H1 (cell line): ENCODE measurements around the gene PITX1. TPM values are rescaled to one million over a fixed set of nuclear protein-coding genes. Genes with fewer than 3 reads are reported as not detected.

ENCODE experiments used
- CTCF ChIA-PET: fragments of 300-600 bp; sonication (Branson Sonifier 250); formaldehyde crosslinking; loops from one replicate; lab custom pipeline; 2021; ENCODE audit not compliant: partially characterized antibody; lab: Charles Lee
- POLR2A ChIA-PET: fragments of 300-600 bp; sonication (Branson Sonifier 250); formaldehyde crosslinking; loops from one replicate; lab custom pipeline; 2021; ENCODE audit warnings: inconsistent platforms; ENCODE audit not compliant: partially characterized antibody; lab: Charles Lee
- DNase-seq, 2 experiments: peaks; one replicate each; pipeline versions ENCODE4 v3.0.0 to v3.0.0-alpha.2; 2010 to 2022; ENCODE audit warnings: low spot score in 2 of 2, low read depth in 1 of 2, mixed read lengths in 1 of 2
- FAIRE-seq: peaks from 2 replicates; lab custom pipeline; 2011; peaks lifted over from hg19 to GRCh38; lab: Jason Lieb, UNC
- H2AFZ ChIP-seq: 2 replicates; pipeline ENCODE4 v1.8.1; 2012; ENCODE audit warnings: low read length, inconsistent platforms
- H2AK5ac ChIP-seq: 2 replicates; pipeline ENCODE4 v1.6.1; 2013; ENCODE audit warnings: low read depth, low read length
- H2BK120ac ChIP-seq: replicated peaks from 2 replicates; pipeline ENCODE3; 2013; ENCODE audit warnings: low read depth, low read length, inconsistent platforms
- H2BK12ac ChIP-seq: 2 replicates; pipeline ENCODE4 v1.6.1; 2013; ENCODE audit warnings: low read depth, low read length
- H2BK15ac ChIP-seq: 2 replicates; pipeline ENCODE4 v1.6.1; 2013; ENCODE audit warnings: low read length
- H2BK20ac ChIP-seq: 2 replicates; pipeline ENCODE4 v1.6.1; 2013; ENCODE audit warnings: low read length
- H2BK5ac ChIP-seq: 2 replicates; pipeline ENCODE4 v1.6.1; 2013; ENCODE audit warnings: low read depth, low read length
- H3K14ac ChIP-seq: 2 replicates; pipeline ENCODE4 v1.6.1; 2013; ENCODE audit warnings: inconsistent platforms; ENCODE audit not compliant: insufficient read length
- H3K18ac ChIP-seq: 2 replicates; pipeline ENCODE4 v1.6.1; 2013; ENCODE audit warnings: low read length; ENCODE audit errors: extremely low read depth
- H3K23ac ChIP-seq: 2 replicates; pipeline ENCODE4 v1.6.1; 2013; ENCODE audit warnings: inconsistent platforms; ENCODE audit not compliant: insufficient read length
- H3K23me2 ChIP-seq: 2 replicates; pipeline ENCODE4 v1.6.1; 2013; ENCODE audit warnings: low read depth, low read length
- H3K27ac ChIP-seq: 2 replicates; pipeline ENCODE4 v1.6.1; 2011; ENCODE audit warnings: low read depth, low read length, inconsistent platforms
- H3K27me3 ChIP-seq, 4 experiments: replicated peaks in 1 of 4; 1 replicate in 1 of 4; 2 replicates in 3 of 4; pipeline versions ENCODE4 v1.6.1 to v1.8.1; 2011 to 2013; ENCODE audit warnings: low read length in 3 of 4, mild to moderate bottlenecking in 3 of 4, inconsistent platforms in 2 of 4, mixed read lengths in 2 of 4, moderate library complexity in 1 of 4; ENCODE audit not compliant: control insufficient read depth in 3 of 4, insufficient read depth in 3 of 4; ENCODE audit errors: extremely low read depth in 1 of 4
- H3K36me3 ChIP-seq, 4 experiments: 2 replicates each; pipeline versions ENCODE4 v1.6.1 to v1.8.1; 2011 to 2013; ENCODE audit warnings: mild to moderate bottlenecking in 4 of 4, low read length in 3 of 4, moderate library complexity in 2 of 4, control low read depth in 1 of 4, inconsistent platforms in 1 of 4; ENCODE audit not compliant: insufficient read depth in 4 of 4, control insufficient read depth in 2 of 4
- H3K4ac ChIP-seq: replicated peaks from 2 replicates; pipeline ENCODE3; 2013; ENCODE audit warnings: low read length, low read depth, mixed read lengths, inconsistent platforms; ENCODE audit not compliant: insufficient read length
- H3K4me1 ChIP-seq, 4 experiments: replicated peaks in 1 of 4; 1 replicate in 1 of 4; 2 replicates in 3 of 4; pipeline versions ENCODE4 v1.6.1 to v1.8.1; 2011 to 2013; ENCODE audit warnings: low read length in 3 of 4, inconsistent platforms in 2 of 4, mixed read lengths in 1 of 4; ENCODE audit not compliant: insufficient read depth in 4 of 4, control insufficient read depth in 3 of 4
- H3K4me2 ChIP-seq, 2 experiments: 2 replicates each; pipeline versions ENCODE4 v1.6.1 to v1.8.1; 2011 to 2013; ENCODE audit warnings: low read depth in 2 of 2, low read length in 2 of 2, control low read depth in 1 of 2, inconsistent platforms in 1 of 2, mild to moderate bottlenecking in 1 of 2; ENCODE audit not compliant: insufficient read depth in 1 of 2
- H3K4me3 ChIP-seq, 4 experiments: fragments of 200-600, 300-600 bp in 1 of 4; sonication (generic), shearing (Covaris generic), sonication (Bioruptor Twin) in 1 of 4; 2 replicates each; pipeline versions ENCODE4 v1.5.1 to v1.8.1; 2011 to 2016; ENCODE audit warnings: low read length in 4 of 4, low read depth in 3 of 4, control low read depth in 2 of 4, inconsistent platforms in 2 of 4, mild to moderate bottlenecking in 2 of 4, mixed read lengths in 1 of 4, moderate library complexity in 1 of 4; ENCODE audit not compliant: insufficient read depth in 2 of 4; ENCODE audit errors: extremely low read depth in 1 of 4
- H3K56ac ChIP-seq: replicated peaks from 2 replicates; pipeline ENCODE3; 2013; ENCODE audit warnings: low read depth, mild to moderate bottlenecking, mixed read lengths, low read length, inconsistent platforms; ENCODE audit not compliant: insufficient read length
- H3K79me1 ChIP-seq: 2 replicates; pipeline ENCODE4 v1.6.1; 2013; ENCODE audit warnings: low read depth, low read length, control low read depth
- H3K79me2 ChIP-seq, 2 experiments: 2 replicates each; pipeline versions ENCODE4 v1.6.1 to v1.8.1; 2012 to 2013; ENCODE audit warnings: low read length in 2 of 2, mild to moderate bottlenecking in 2 of 2, inconsistent platforms in 1 of 2; ENCODE audit not compliant: insufficient read depth in 2 of 2, control insufficient read depth in 1 of 2
- H3K9ac ChIP-seq, 4 experiments: replicated peaks in 1 of 4; 1 replicate in 1 of 4; 2 replicates in 3 of 4; pipeline versions ENCODE4 v1.6.1 to v1.8.1; 2011 to 2013; ENCODE audit warnings: low read depth in 3 of 4, low read length in 3 of 4, control low read depth in 2 of 4, mild to moderate bottlenecking in 2 of 4, moderate library complexity in 2 of 4, inconsistent platforms in 1 of 4; ENCODE audit errors: extremely low read depth in 1 of 4
- H3K9me3 ChIP-seq, 2 experiments: 2 replicates each; pipeline versions ENCODE4 v1.6.1 to v1.8.1; 2012 to 2013; ENCODE audit warnings: mild to moderate bottlenecking in 2 of 2, moderate library complexity in 2 of 2, control low read depth in 1 of 2, inconsistent platforms in 1 of 2, low read depth in 1 of 2, low read length in 1 of 2, mixed read lengths in 1 of 2; ENCODE audit not compliant: insufficient read depth in 2 of 2
- H4K20me1 ChIP-seq, 2 experiments: replicated peaks in 1 of 2; 2 replicates each; pipeline versions ENCODE3 to v1.8.1; 2011 to 2013; ENCODE audit warnings: inconsistent platforms in 2 of 2, low read length in 2 of 2, mild to moderate bottlenecking in 1 of 2; ENCODE audit not compliant: insufficient read depth in 2 of 2, control insufficient read depth in 1 of 2
- H4K5ac ChIP-seq: 2 replicates; pipeline ENCODE4 v1.6.1; 2013; ENCODE audit warnings: low read length, low read depth, mixed read lengths, inconsistent platforms; ENCODE audit not compliant: insufficient read length
- H4K8ac ChIP-seq: 2 replicates; pipeline ENCODE4 v1.8.0; 2013; ENCODE audit warnings: mild to moderate bottlenecking, moderate library complexity, low read length, inconsistent platforms; ENCODE audit not compliant: insufficient read depth; ENCODE audit errors: extremely low read depth
- H4K91ac ChIP-seq: replicated peaks from 2 replicates; pipeline ENCODE3; 2013; ENCODE audit warnings: low read length, mixed read lengths, inconsistent platforms; ENCODE audit not compliant: insufficient read length
- GABPA ChIP-seq: IDR thresholded peaks from 2 replicates; pipeline ENCODE4 v1.6.1; 2011; ENCODE audit warnings: mild to moderate bottlenecking, low read length, moderate library complexity, borderline replicate concordance; ENCODE audit not compliant: insufficient read depth
- TAF7 ChIP-seq: optimal IDR thresholded peaks from 2 replicates; pipeline ENCODE3; 2011; ENCODE audit warnings: low read depth, mild to moderate bottlenecking, inconsistent platforms, low read length, moderate library complexity, borderline replicate concordance
- WGBS, 2 experiments: shearing (Covaris generic) in 1 of 2; methylation state at CpG; one replicate each; pipeline versions ENCODE4 v1.1.6 to v1.1.7; 2013 to 2015; ENCODE audit warnings: low lambda C conversion rate in 2 of 2, mixed read lengths in 2 of 2, inconsistent platforms in 1 of 2, low coverage in 1 of 2, missing lambda C conversion rate in 1 of 2; ENCODE audit not compliant: insufficient replicate concordance in 2 of 2, insufficient coverage in 1 of 2, insufficient read length in 1 of 2; ENCODE audit errors: extremely low coverage in 1 of 2, missing lambda C conversion rate in 1 of 2; 5-methylcytosine and 5-hydroxymethylcytosine counted together
- polyA plus RNA-seq, 7 experiments: library from polyadenylated mRNA; depleted of rRNA in 3 of 7; stranded (reverse) in 5 of 7; unstranded in 2 of 7; fragments of >200 nt in 5 of 7; fragments of 200-250 nt in 2 of 7; gene quantifications; 1 replicate in 5 of 7; 2 replicates in 1 of 7; 4 replicates in 1 of 7; pipeline versions ENCODE4 v1.2.1 to v1.2.3, GENCODE V29; 2011 to 2013; ENCODE audit warnings: missing spikeins in 2 of 7, mixed read lengths in 2 of 7
- total RNA-seq: library from RNA; stranded (reverse); fragmentation: NEBNext Ultra II Directional; extraction: Animal tissue kit (Norgen Biotek cat#: 25700); gene quantifications from 2 replicates; pipeline ENCODE4 v1.2.1, GENCODE V29; 2021
- TF ChIP-seq, protein P1 (sequence below): IDR thresholded peaks from 2 replicates; pipeline ENCODE4 v1.6.1; 2011; ENCODE audit warnings: low read length, improper control_type of control experiment

Gene PITX1
- total and polyA plus RNA-seq, 2 of the 8 experiments (the other 6 are each of a cell fraction or from before 2014, with no cell fraction given), result 0.03 TPM; not detected in 1

DNA sequence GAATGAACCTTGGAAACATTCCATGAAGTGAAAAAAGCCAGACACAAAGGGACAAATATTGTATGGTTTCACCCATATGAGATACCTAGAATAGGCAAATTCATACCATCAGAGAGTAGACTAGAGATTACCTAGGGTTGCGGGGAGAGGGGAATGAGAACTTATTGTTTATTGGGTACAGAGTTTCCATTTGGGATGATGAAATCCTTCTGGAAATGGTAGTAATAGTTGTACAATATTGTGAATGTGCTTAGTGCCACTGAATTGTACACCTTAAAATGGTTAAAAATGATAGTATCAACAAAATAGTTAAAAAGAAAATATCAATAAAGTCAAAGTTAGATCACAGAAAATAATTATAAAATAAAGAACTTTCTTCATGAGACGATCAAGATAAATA is 40.9 kb downstream of the PITX1 start:
- H3K56ac ChIP-seq, result no peak overlapping the region
- no peak overlapping the region for H2BK120ac ChIP-seq
- H2AFZ ChIP-seq, result no peak overlapping the region
- no peak overlapping the region for H2BK15ac ChIP-seq
- no peaks in the 10 kb centered on the region for H3K23me2 ChIP-seq
- H4K5ac ChIP-seq, result no peak overlapping the region
- H2BK5ac ChIP-seq, result no peak overlapping the region
- H2BK12ac ChIP-seq, result no peak overlapping the region
- no peak overlapping the region for H3K4me3 ChIP-seq
- FAIRE-seq (no peak), DNase-seq (no peak)
- no peak overlapping the region for H3K4me2 ChIP-seq
- no peak overlapping the region for H4K8ac ChIP-seq
- H3K36me3 ChIP-seq, result no peaks in the 10 kb centered on the region
- CTCF ChIA-PET, result no interaction called here
- no peaks in the 10 kb centered on the region; a peak in 1 of 7 replicates for H3K27me3 ChIP-seq
- peaks cover 0 to 9% (median 6%) of the 10 kb centered on the region in 4 experiments; a peak in 4 of 7 replicates for H3K4me1 ChIP-seq
- POLR2A ChIA-PET, result no interaction called here
- no peak overlapping the region for H3K23ac ChIP-seq
- H3K14ac ChIP-seq, result no peak overlapping the region
- 73% methylated on average over 2 of the region's 2 CpGs; no CpG with 5 or more reads in 1 of the 2 experiments for WGBS, 2 experiments
- no peak overlapping the region for H2BK20ac ChIP-seq
- no peaks in the 10 kb centered on the region for H3K79me2 ChIP-seq
- H2AK5ac ChIP-seq, result no peak overlapping the region
- H4K20me1 ChIP-seq, result no peaks in the 10 kb centered on the region
- H4K91ac ChIP-seq, result no peak overlapping the region
- H3K9ac ChIP-seq, result no peak overlapping the region
- H3K9me3 ChIP-seq, result no peaks in the 10 kb centered on the region
- no peaks in the 10 kb centered on the region for H3K79me1 ChIP-seq
- no peak overlapping the region for H3K27ac ChIP-seq
- H3K18ac ChIP-seq, result no peak overlapping the region
- H3K4ac ChIP-seq, result no peak overlapping the region
- TF ChIP-seq GABPA (no peak), TAF7 (no peak)
- TF ChIP-seq, protein P1, sequence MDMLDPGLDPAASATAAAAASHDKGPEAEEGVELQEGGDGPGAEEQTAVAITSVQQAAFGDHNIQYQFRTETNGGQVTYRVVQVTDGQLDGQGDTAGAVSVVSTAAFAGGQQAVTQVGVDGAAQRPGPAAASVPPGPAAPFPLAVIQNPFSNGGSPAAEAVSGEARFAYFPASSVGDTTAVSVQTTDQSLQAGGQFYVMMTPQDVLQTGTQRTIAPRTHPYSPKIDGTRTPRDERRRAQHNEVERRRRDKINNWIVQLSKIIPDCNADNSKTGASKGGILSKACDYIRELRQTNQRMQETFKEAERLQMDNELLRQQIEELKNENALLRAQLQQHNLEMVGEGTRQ, result no peak
